Jurkat, Clone E6-1 (cell line): ENCODE results near the gene AURKAIP1.
A peak's percentile ranks its signal among the peaks of the same experiment; 100 is the strongest.

Experiments
- DNase-seq: peaks from one replicate; pipeline ENCODE4 v3.0.0-alpha.2; 2011; ENCODE audit warnings: low read depth, low spot score
- H3K4me3 ChIP-seq: 2 replicates; pipeline ENCODE4 v1.5.1; 2011; ENCODE audit warnings: mild to moderate bottlenecking, low read length, control low read depth, moderate library complexity

AURKAIP1 gene

GRCh38 chr1:1327291-1327690 lies 47.7 kb downstream of the AURKAIP1 start:
- no peak overlapping the region for H3K4me3 ChIP-seq
- DNase-seq, result no peak

- peak overlapping the region; percentile 65; the same call in 1 of the 2 replicates for H3K4me3 ChIP-seq
- DNase-seq, result no peak
Measured at GRCh38 chr1:1326075-1326605, 48.9 kb downstream of the AURKAIP1 start.

- no peak for DNase-seq
Measured at GRCh38 chr1:1325288-1326074, 49.5 kb downstream of the AURKAIP1 start.

GRCh38 chr1:1324524-1325287 lies 50.3 kb downstream of the AURKAIP1 start, which contains the start of the genes CPTP and INTS11:
CPTP (plus strand) TSS chr1:1324802; CDS start chr1:1326911, 2,109 bp downstream.
INTS11 (minus strand) TSS chr1:1324660; CDS start chr1:1324608, 52 bp downstream.
- DNase-seq, result peak; percentile 82
- peak within 1 kb of the TSS; percentile 65 for H3K4me3 ChIP-seq

More at GRCh38 chr1:1325288-1326074, 49.5 kb downstream of the AURKAIP1 start:
- peak overlapping the region; percentile 65 for H3K4me3 ChIP-seq

GRCh38 chr1:1324084-1324523 lies 50.9 kb downstream of the AURKAIP1 start:
- H3K4me3 ChIP-seq, result peak overlapping the region; percentile 65
- DNase-seq, result no peak
